ENCODE data around the gene FAM209B.
"Not testable (repeated sequence)": the region's sequence is repeated elsewhere in the genome, so short reads cannot be mapped to it uniquely, and the experiment has no call there.

FAM209B gene

GRCh38 chr20:56518721-56519398 lies 14.2 kb upstream of the FAM209B start:
- no peaks in the 10 kb centered on the region for H3K27me3 Mint-ChIP-seq
- H3K4me1 Mint-ChIP-seq (ENCODE audit: low read depth), result peaks cover 7% of the 10 kb centered on the region
- H3K27ac Mint-ChIP-seq, result no peak overlapping the region
- peaks cover 22% of the 10 kb centered on the region for H3K9me3 Mint-ChIP-seq
- no peak overlapping the region for H3K4me3 Mint-ChIP-seq
- no peak for DNase-seq
- H3K36me3 Mint-ChIP-seq (ENCODE audit: low read depth), result peaks cover 84% of the 10 kb centered on the region

DNA sequence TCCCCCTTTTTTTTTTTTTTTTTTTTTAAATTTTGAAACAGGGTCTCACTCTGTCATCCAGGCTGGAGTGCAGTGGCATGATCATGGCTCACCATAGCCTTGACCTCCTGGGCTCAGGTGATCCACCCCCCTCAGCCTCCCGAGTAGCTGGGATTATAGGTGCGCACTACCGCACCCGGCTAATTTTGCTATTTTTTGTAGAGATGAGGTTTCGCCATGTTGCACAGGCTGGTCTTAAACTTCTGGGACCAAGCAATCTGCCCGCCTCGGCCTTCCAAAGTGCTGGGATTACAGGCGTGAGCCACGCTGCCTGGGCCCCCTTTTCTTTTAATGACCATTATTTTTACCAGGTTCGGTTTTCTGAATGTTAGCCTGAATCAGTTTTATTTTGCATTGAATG lies 13.5 kb upstream of the FAM209B start:
- Mint-ChIP-seq H3K4me1 (ENCODE audit: low read depth) (peaks cover 7% of the 10 kb centered on the region), H3K27me3 (no peaks in the 10 kb centered on the region), H3K27ac (no peak overlapping the region), H3K36me3 (ENCODE audit: low read depth) (peaks cover 77% of the 10 kb centered on the region), H3K4me3 (no peak overlapping the region), H3K9me3 (peaks cover 22% of the 10 kb centered on the region)
- DNase-seq, result no peak

DNA sequence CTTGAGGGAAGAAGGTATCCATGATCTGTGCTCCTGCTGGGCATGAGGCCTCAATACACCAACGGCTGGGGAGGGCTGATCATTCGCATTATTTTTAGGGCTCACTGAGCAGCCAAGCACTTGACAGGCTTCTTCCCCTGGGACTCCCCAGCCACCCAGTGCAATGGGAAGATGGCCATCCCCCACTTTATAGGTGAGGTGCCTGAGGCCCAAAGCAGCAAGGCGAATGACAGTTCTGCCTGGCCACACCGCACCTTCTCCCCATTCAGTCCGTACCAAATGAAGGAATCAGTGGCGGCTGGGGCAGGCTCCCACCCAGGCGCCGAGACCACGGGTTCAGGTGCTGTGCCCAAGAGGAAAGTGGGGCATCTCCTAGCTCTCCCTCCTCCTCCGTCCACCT lies 12.9 kb upstream of the FAM209B start:
- Mint-ChIP-seq H3K9me3 (peaks cover 22% of the 10 kb centered on the region), H3K36me3 (ENCODE audit: low read depth) (peaks cover 71% of the 10 kb centered on the region), H3K4me3 (no peak overlapping the region), H3K4me1 (ENCODE audit: low read depth) (peaks cover 7% of the 10 kb centered on the region), H3K27me3 (no peaks in the 10 kb centered on the region), H3K27ac (no peak overlapping the region)
- DNase-seq, result no peak

DNA sequence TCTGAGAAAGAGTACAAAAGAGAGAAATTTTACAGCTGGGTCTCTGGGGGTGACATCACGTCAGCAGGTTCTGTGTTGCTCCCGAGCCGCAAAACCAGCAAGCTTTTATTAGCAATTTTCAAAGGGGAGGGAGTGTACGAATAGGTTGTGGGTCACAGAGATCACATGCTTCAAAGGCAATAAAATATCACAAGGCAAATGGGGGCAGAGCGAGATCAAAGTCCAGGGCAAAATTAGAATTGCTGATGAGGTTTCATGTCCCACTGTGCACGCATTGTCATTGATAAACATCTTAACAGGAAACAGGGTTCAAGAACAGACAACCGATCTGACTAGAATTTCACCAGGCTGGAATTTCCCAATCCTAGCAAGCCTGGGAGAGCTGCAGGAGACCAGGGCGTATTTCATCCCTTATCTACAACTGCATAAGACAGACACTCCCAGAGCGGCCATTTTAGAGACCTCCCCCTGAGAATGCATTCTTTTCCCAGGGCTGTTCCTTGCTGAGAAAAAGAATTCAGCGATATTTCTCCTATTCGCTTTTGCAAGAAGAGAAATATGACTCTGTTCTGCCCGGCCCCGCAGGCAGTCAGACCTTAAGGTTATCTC lies 12.2 kb upstream of the FAM209B start:
- not testable (repeated sequence) for H3K4me3 Mint-ChIP-seq; H3K27ac Mint-ChIP-seq; DNase-seq; H3K27me3 Mint-ChIP-seq; H3K4me1 Mint-ChIP-seq (ENCODE audit: low read depth)
- peaks cover 22% of the 10 kb centered on the region for H3K9me3 Mint-ChIP-seq
- H3K36me3 Mint-ChIP-seq (ENCODE audit: low read depth), result peaks cover 64% of the 10 kb centered on the region

- no peak for DNase-seq
These were observed 10.7 kb upstream of the FAM209B start for GRCh38 chr20:56522311-56522710.

GRCh38 chr20:56524444-56524843 lies 8.6 kb upstream of the FAM209B start, which contains the start of gene FAM209A:
TSS of gene FAM209A (plus strand) at chr20:56524744. CDS start at chr20:56524809, 65 bp downstream.
- H3K4me3 Mint-ChIP-seq; H3K4me1 Mint-ChIP-seq (ENCODE audit: low read depth); H3K27ac Mint-ChIP-seq; DNase-seq; H3K9me3 Mint-ChIP-seq; H3K27me3 Mint-ChIP-seq: not testable (repeated sequence)
- peaks cover 28% of the 10 kb centered on the region for H3K36me3 Mint-ChIP-seq (ENCODE audit: low read depth)

More at GRCh38 chr20:56522311-56522710, 10.7 kb upstream of the FAM209B start:
- no peak overlapping the region for H3K27ac Mint-ChIP-seq
- H3K9me3 Mint-ChIP-seq, result peaks cover 22% of the 10 kb centered on the region
- H3K36me3 Mint-ChIP-seq (ENCODE audit: low read depth), result peaks cover 49% of the 10 kb centered on the region
- no peaks in the 10 kb centered on the region for H3K27me3 Mint-ChIP-seq
- H3K4me1 Mint-ChIP-seq (ENCODE audit: low read depth), result peaks cover 7% of the 10 kb centered on the region
- H3K4me3 Mint-ChIP-seq, result no peak overlapping the region

GRCh38 chr20:56527521-56527920 lies 5.5 kb upstream of the FAM209B start:
- Mint-ChIP-seq H3K27ac (no peak overlapping the region), H3K36me3 (ENCODE audit: low read depth) (no peaks in the 10 kb centered on the region), H3K9me3 (no peaks in the 10 kb centered on the region), H3K27me3 (no peaks in the 10 kb centered on the region), H3K4me3 (no peak overlapping the region), H3K4me1 (ENCODE audit: low read depth) (peaks cover 6% of the 10 kb centered on the region)
- DNase-seq, result no peak

- H3K27ac Mint-ChIP-seq, result no peak overlapping the region
- H3K36me3 Mint-ChIP-seq (ENCODE audit: low read depth), result peaks cover 4% of the 10 kb centered on the region
- no peak for DNase-seq
- H3K9me3 Mint-ChIP-seq, result no peaks in the 10 kb centered on the region
- H3K4me3 Mint-ChIP-seq, result no peak overlapping the region
- no peaks in the 10 kb centered on the region for H3K4me1 Mint-ChIP-seq (ENCODE audit: low read depth)
- no peaks in the 10 kb centered on the region for H3K27me3 Mint-ChIP-seq
These were observed 5.0 kb downstream of the FAM209B start for GRCh38 chr20:56537997-56538396.

- Mint-ChIP-seq H3K4me1 (ENCODE audit: low read depth) (no peaks in the 10 kb centered on the region), H3K9me3 (no peaks in the 10 kb centered on the region), H3K27me3 (no peaks in the 10 kb centered on the region), H3K4me3 (no peak overlapping the region), H3K27ac (no peak overlapping the region), H3K36me3 (ENCODE audit: low read depth) (no peaks in the 10 kb centered on the region)
- DNase-seq, result no peak
These were observed 7.4 kb downstream of the FAM209B start for GRCh38 chr20:56540415-56540814.

GRCh38 chr20:56542489-56543030 lies 9.5 kb downstream of the FAM209B start:
- no peaks in the 10 kb centered on the region for H3K4me1 Mint-ChIP-seq (ENCODE audit: low read depth)
- no peak overlapping the region for H3K27ac Mint-ChIP-seq
- H3K36me3 Mint-ChIP-seq (ENCODE audit: low read depth), result no peaks in the 10 kb centered on the region
- H3K9me3 Mint-ChIP-seq, result no peaks in the 10 kb centered on the region
- H3K27me3 Mint-ChIP-seq, result no peaks in the 10 kb centered on the region
- no peak for DNase-seq
- H3K4me3 Mint-ChIP-seq, result no peak overlapping the region

DNA sequence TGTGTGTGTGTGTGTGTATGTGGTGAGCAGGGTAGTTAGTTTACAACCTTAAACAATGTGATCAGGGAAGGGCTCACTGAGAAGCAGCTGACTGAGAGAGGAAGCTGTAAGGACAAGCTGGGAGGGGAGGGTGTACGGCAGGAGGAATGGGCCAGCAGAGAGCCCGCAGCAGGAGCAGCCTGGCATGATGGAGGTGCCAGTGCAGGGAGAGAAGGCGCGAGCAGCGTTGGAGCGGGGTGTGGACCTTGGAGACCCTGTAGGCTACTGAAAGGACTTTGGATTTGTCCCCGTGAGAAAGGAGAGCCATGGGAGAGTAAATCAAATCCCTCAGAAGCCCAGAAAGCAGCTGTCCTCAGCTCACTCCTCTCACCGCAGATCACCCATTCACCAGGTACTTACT lies 18.5 kb downstream of the FAM209B start:
- Mint-ChIP-seq H3K27me3 (no peaks in the 10 kb centered on the region), H3K4me1 (ENCODE audit: low read depth) (peaks cover 8% of the 10 kb centered on the region), H3K9me3 (no peaks in the 10 kb centered on the region), H3K36me3 (ENCODE audit: low read depth) (no peaks in the 10 kb centered on the region), H3K4me3 (no peak overlapping the region), H3K27ac (no peak overlapping the region)
- no peak for DNase-seq

DNA sequence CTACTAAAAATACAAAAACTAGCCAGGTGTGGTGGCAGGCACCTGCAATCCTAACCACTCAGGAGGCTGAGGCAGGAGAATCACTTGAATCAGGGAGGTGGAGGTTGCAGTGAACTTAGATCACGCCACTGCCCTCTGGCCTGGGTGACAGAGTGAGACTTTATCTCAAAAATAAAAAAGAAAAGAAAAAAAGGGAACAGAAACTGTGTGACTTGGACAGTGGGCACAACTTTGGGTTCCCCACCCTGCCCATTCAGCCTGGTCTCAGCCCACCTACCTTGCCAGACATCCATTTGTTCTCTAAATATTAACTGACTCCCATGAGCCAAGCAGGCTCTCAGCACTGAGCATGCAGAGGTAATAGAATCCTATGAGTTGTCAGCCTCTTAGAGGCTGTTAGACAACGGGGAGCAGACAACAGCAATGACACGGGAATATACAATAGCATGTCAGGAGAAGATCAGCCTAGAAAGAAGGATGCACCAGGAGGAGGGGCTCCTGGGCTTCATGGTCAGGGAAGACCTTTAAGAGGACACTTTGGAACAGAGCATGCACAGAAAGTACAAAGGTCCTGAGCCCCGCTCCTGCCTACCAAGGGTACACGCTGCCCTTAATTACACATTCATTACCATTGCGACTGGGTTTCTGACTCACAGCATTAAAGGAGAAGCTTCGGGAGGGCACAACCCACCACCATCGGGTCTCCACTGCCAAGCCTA lies 20.0 kb downstream of the FAM209B start:
- Mint-ChIP-seq H3K36me3 (ENCODE audit: low read depth) (no peaks in the 10 kb centered on the region), H3K4me3 (no peak overlapping the region), H3K9me3 (no peaks in the 10 kb centered on the region), H3K27ac (no peak overlapping the region), H3K27me3 (no peaks in the 10 kb centered on the region), H3K4me1 (ENCODE audit: low read depth) (peaks cover 8% of the 10 kb centered on the region)
- DNase-seq, result no peak

DNA sequence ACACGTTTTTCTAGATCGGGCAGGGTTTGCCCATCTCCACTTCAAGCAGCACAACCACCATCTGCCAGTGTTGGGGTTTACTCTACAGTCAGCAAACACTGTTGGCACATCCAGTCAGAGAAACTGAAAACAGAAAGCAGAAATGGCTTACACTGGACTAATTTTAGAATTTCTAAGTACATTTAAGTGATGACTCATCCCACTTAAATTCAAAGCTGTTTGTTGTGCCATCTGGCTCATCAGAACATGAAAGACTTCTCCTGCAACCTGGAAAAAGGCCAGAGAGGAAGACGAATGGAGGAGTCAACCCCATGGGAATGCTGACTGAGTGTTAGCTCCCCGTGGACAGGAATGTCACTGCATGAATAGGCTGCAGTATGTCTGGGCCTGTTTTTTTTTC lies 21.8 kb downstream of the FAM209B start:
- Mint-ChIP-seq H3K4me1 (ENCODE audit: low read depth) (peaks cover 8% of the 10 kb centered on the region), H3K9me3 (no peaks in the 10 kb centered on the region), H3K27me3 (no peaks in the 10 kb centered on the region), H3K27ac (peak overlapping the region; percentile 2), H3K36me3 (ENCODE audit: low read depth) (no peaks in the 10 kb centered on the region), H3K4me3 (no peak overlapping the region)
- no peak for DNase-seq

- H3K27me3 Mint-ChIP-seq, result no peaks in the 10 kb centered on the region
- H3K36me3 Mint-ChIP-seq (ENCODE audit: low read depth), result no peaks in the 10 kb centered on the region
- no peak overlapping the region for H3K4me3 Mint-ChIP-seq
- peaks cover 8% of the 10 kb centered on the region for H3K4me1 Mint-ChIP-seq (ENCODE audit: low read depth)
- no peaks in the 10 kb centered on the region for H3K9me3 Mint-ChIP-seq
- H3K27ac Mint-ChIP-seq, result no peak overlapping the region
- DNase-seq, result no peak
These were observed 25.9 kb downstream of the FAM209B start for GRCh38 chr20:56558968-56559367.

GRCh38 chr20:56564526-56564925 lies 31.5 kb downstream of the FAM209B start:
- H3K36me3 Mint-ChIP-seq (ENCODE audit: low read depth); H3K4me1 Mint-ChIP-seq (ENCODE audit: low read depth); H3K9me3 Mint-ChIP-seq; H3K27me3 Mint-ChIP-seq; H3K4me3 Mint-ChIP-seq; H3K27ac Mint-ChIP-seq; DNase-seq: not testable (repeated sequence)

All from activated T-cell treated with anti-CD3 and anti-CD28 coated beads, Interleukin-2, amount 50 U/mL, for 24 hours (primary cell).